ENCODE results near the gene ST3GAL5. TPM values are rescaled to one million over a fixed set of nuclear protein-coding genes. Genes with fewer than 3 reads are reported as not detected.

ST3GAL5 gene
- total RNA-seq, 1 donor, result 17.4 TPM

- Histone ChIP-seq H3K36me3 (ENCODE audit: insufficient read depth, low read length) (peaks cover 3% of the 10 kb centered on the region), H3K4me3 (ENCODE audit: insufficient read depth, low read length) (no peak overlapping the region), H2AFZ (ENCODE audit: low read length) (no peak overlapping the region), H3K4me2 (ENCODE audit: insufficient read depth, low read length) (no peak overlapping the region), H3K27ac (ENCODE audit: low read depth, low read length) (no peak overlapping the region), H3K4me1 (ENCODE audit: insufficient read depth, low read length) (no peaks in the 10 kb centered on the region), H4K20me1 (ENCODE audit: insufficient read depth, low read length) (no peaks in the 10 kb centered on the region), H3K79me2 (ENCODE audit: insufficient read depth, low read length) (no peaks in the 10 kb centered on the region), H3K27me3 (ENCODE audit: insufficient read depth, low read length) (no peaks in the 10 kb centered on the region), H3K9me3 (ENCODE audit: low read depth, low read length) (no peaks in the 10 kb centered on the region)
- no peak for TF ChIP-seq CTCF (IDR thresholded peaks at IDR 0.05; ENCODE audit: extremely low read depth, low read depth, low read length)
- DNase-seq (ENCODE audit: insufficient read length, low spot score, missing footprints), result no peak
Observed at GRCh38 chr2:85865539-85866164, 23.1 kb downstream of the ST3GAL5 start.

DNA sequence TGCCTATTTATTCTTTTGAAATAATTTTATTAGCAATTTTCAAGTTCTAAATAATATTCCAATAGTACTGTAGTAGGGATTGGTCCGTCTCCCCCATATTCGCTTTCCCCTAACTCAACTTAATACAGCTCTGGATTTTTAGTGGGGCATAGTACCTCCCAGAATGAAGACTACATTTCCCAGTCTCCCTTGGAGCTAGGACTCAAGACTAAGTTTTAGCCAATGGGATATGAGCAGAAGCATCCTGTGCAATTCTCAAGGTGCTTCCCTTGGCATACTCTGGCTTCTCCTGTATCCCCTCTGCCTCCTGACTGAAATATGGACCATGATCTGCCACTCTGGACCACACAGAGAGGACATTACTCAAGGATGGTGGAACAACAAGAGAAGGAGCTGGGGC lies 24.1 kb downstream of the ST3GAL5 start:
- Histone ChIP-seq H3K4me1 (ENCODE audit: insufficient read depth, low read length) (no peaks in the 10 kb centered on the region), H3K27me3 (ENCODE audit: insufficient read depth, low read length) (no peaks in the 10 kb centered on the region), H3K79me2 (ENCODE audit: insufficient read depth, low read length) (no peaks in the 10 kb centered on the region), H3K4me2 (ENCODE audit: insufficient read depth, low read length) (no peak overlapping the region), H4K20me1 (ENCODE audit: insufficient read depth, low read length) (no peaks in the 10 kb centered on the region), H3K9me3 (ENCODE audit: low read depth, low read length) (no peaks in the 10 kb centered on the region), H3K4me3 (ENCODE audit: insufficient read depth, low read length) (no peak overlapping the region), H3K27ac (ENCODE audit: low read depth, low read length) (no peak overlapping the region), H2AFZ (ENCODE audit: low read length) (no peak overlapping the region), H3K36me3 (ENCODE audit: insufficient read depth, low read length) (peaks cover 6% of the 10 kb centered on the region)
- DNase-seq (ENCODE audit: insufficient read length, low spot score, missing footprints), result no peak
- no peak for TF ChIP-seq CTCF (IDR thresholded peaks at IDR 0.05; ENCODE audit: extremely low read depth, low read depth, low read length)

GRCh38 chr2:85862426-85862825 lies 26.4 kb downstream of the ST3GAL5 start:
- DNase-seq (ENCODE audit: insufficient read length, low spot score, missing footprints), result no peak
- no peak for TF ChIP-seq CTCF (IDR thresholded peaks at IDR 0.05; ENCODE audit: extremely low read depth, low read depth, low read length)

GRCh38 chr2:85861650-85862049 lies 27.1 kb downstream of the ST3GAL5 start:
- Histone ChIP-seq H3K36me3 (ENCODE audit: insufficient read depth, low read length) (peaks cover 6% of the 10 kb centered on the region), H3K9me3 (ENCODE audit: low read depth, low read length) (no peaks in the 10 kb centered on the region), H3K27ac (ENCODE audit: low read depth, low read length) (no peak overlapping the region), H4K20me1 (ENCODE audit: insufficient read depth, low read length) (no peaks in the 10 kb centered on the region), H3K4me3 (ENCODE audit: insufficient read depth, low read length) (no peak overlapping the region), H3K4me1 (ENCODE audit: insufficient read depth, low read length) (no peaks in the 10 kb centered on the region), H3K4me2 (ENCODE audit: insufficient read depth, low read length) (no peak overlapping the region), H3K27me3 (ENCODE audit: insufficient read depth, low read length) (no peaks in the 10 kb centered on the region), H3K79me2 (ENCODE audit: insufficient read depth, low read length) (no peaks in the 10 kb centered on the region), H2AFZ (ENCODE audit: low read length) (no peak overlapping the region)
- DNase-seq (ENCODE audit: insufficient read length, low spot score, missing footprints), result no peak
- TF ChIP-seq CTCF (IDR thresholded peaks at IDR 0.05; ENCODE audit: extremely low read depth, low read depth, low read length), result no peak

More at GRCh38 chr2:85862426-85862825, 26.4 kb downstream of the ST3GAL5 start:
- Histone ChIP-seq H3K4me1 (ENCODE audit: insufficient read depth, low read length) (no peaks in the 10 kb centered on the region), H3K27me3 (ENCODE audit: insufficient read depth, low read length) (no peaks in the 10 kb centered on the region), H3K4me2 (ENCODE audit: insufficient read depth, low read length) (no peak overlapping the region), H3K4me3 (ENCODE audit: insufficient read depth, low read length) (no peak overlapping the region), H3K27ac (ENCODE audit: low read depth, low read length) (no peak overlapping the region), H4K20me1 (ENCODE audit: insufficient read depth, low read length) (no peaks in the 10 kb centered on the region), H3K36me3 (ENCODE audit: insufficient read depth, low read length) (peaks cover 6% of the 10 kb centered on the region), H3K79me2 (ENCODE audit: insufficient read depth, low read length) (no peaks in the 10 kb centered on the region), H3K9me3 (ENCODE audit: low read depth, low read length) (no peaks in the 10 kb centered on the region), H2AFZ (ENCODE audit: low read length) (no peak overlapping the region)
